SK-N-MC (cell line): ENCODE results near the gene MKS1.

Experiments
- DNase-seq: peaks from one replicate; pipeline ENCODE4 v3.0.0-alpha.2; 2011; ENCODE audit warnings: low read depth, low spot score
- H3K27ac ChIP-seq: fragments of 200-600 bp; sonication (generic); 2 replicates; pipeline ENCODE4 v1.5.1; 2016; ENCODE audit warnings: mixed run types
- H3K36me3 ChIP-seq: fragments of 200-600 bp; sonication (generic); 2 replicates; pipeline ENCODE4 v1.6.1; 2017; ENCODE audit warnings: antibody characterized with exemption, low read length, mixed read lengths; ENCODE audit not compliant: insufficient read depth
- H3K4me3 ChIP-seq: fragments of 200-600 bp; sonication (generic); 2 replicates; pipeline ENCODE4 v1.5.1; 2016
- H3K9ac ChIP-seq: fragments of 200-600 bp; sonication (generic); 2 replicates; pipeline ENCODE4 v1.8.0; 2017; ENCODE audit warnings: mixed run types, mixed read lengths; ENCODE audit not compliant: insufficient read length
- H3K9me3 ChIP-seq: fragments of 200-600 bp; sonication (generic); 2 replicates; pipeline ENCODE4 v1.6.1; 2017; ENCODE audit warnings: low read depth, mild to moderate bottlenecking, antibody characterized with exemption, low read length, moderate library complexity, mixed read lengths
- EZH2 ChIP-seq: fragments of 200-600 bp; sonication (generic); IDR thresholded peaks from one replicate; pipeline ENCODE4 v1.6.1; 2017; ENCODE audit warnings: antibody characterized with exemption
- FOXP2 ChIP-seq: optimal IDR thresholded peaks from 2 replicates; pipeline ENCODE3; 2011; ENCODE audit warnings: mild to moderate bottlenecking, moderate library complexity; ENCODE audit not compliant: insufficient read depth; ENCODE audit errors: extremely low read length, control extremely low read depth
- POLR2AphosphoS5 ChIP-seq: IDR thresholded peaks from 2 replicates; pipeline ENCODE4 v1.6.1; 2012; ENCODE audit warnings: mild to moderate bottlenecking, low read depth, low read length, borderline replicate concordance

The MKS1 gene

GRCh38 chr17:58196610-58197009 is 22.4 kb downstream of the MKS1 start:
- Histone ChIP-seq H3K4me3 (no peak overlapping the region), H3K36me3 (no peaks in the 10 kb centered on the region), H3K9ac (no peak overlapping the region), H3K9me3 (no peaks in the 10 kb centered on the region), H3K27ac (no peak overlapping the region)
- TF ChIP-seq EZH2 (no peak), POLR2AphosphoS5 (no peak), FOXP2 (no peak)
- DNase-seq, result no peak

- Histone ChIP-seq H3K36me3 (no peaks in the 10 kb centered on the region), H3K9me3 (no peaks in the 10 kb centered on the region), H3K9ac (no peak overlapping the region), H3K27ac (no peak overlapping the region), H3K4me3 (no peak overlapping the region)
- no peak for DNase-seq
- TF ChIP-seq POLR2AphosphoS5 (no peak), FOXP2 (no peak)
These were observed 23.4 kb downstream of the MKS1 start for GRCh38 chr17:58195518-58196123.

GRCh38 chr17:58193641-58194255 is 25.3 kb downstream of the MKS1 start:
- no peaks in the 10 kb centered on the region for H3K9me3 ChIP-seq
- H3K36me3 ChIP-seq, result no peaks in the 10 kb centered on the region
- DNase-seq, result no peak
- no peak overlapping the region for H3K4me3 ChIP-seq
- no peak overlapping the region for H3K9ac ChIP-seq
- TF ChIP-seq EZH2, result no peak
- no peak for TF ChIP-seq FOXP2
- TF ChIP-seq POLR2AphosphoS5, result no peak
- H3K27ac ChIP-seq, result no peak overlapping the region

- no peak within 1 kb of the TSS for H3K9ac ChIP-seq
- no peak for TF ChIP-seq FOXP2
- TF ChIP-seq EZH2, result no peak
- TF ChIP-seq POLR2AphosphoS5, result no peak
- no peak within 1 kb of the TSS for H3K4me3 ChIP-seq
- no peaks in the 10 kb centered on the region for H3K9me3 ChIP-seq
- no peaks in the 10 kb centered on the region for H3K36me3 ChIP-seq
- DNase-seq, result no peak
- H3K27ac ChIP-seq, result no peak within 1 kb of the TSS
These were observed 26.4 kb downstream of the MKS1 start, which contains the start of gene EPX for GRCh38 chr17:58192612-58193011. EPX (plus strand) TSS chr17:58192726; CDS start chr17:58192847, 121 bp downstream.

- H3K36me3 ChIP-seq, result no peaks in the 10 kb centered on the region
- DNase-seq, result no peak
- TF ChIP-seq FOXP2 (no peak), EZH2 (no peak), POLR2AphosphoS5 (no peak)
These were observed 27.7 kb downstream of the MKS1 start for GRCh38 chr17:58191241-58191896.

GRCh38 chr17:58189436-58190146 is 29.5 kb downstream of the MKS1 start:
- Histone ChIP-seq H3K4me3 (no peak overlapping the region), H3K9ac (no peak overlapping the region), H3K9me3 (no peaks in the 10 kb centered on the region), H3K36me3 (no peaks in the 10 kb centered on the region), H3K27ac (no peak overlapping the region)
- DNase-seq, result no peak
- TF ChIP-seq POLR2AphosphoS5, result no peak
- TF ChIP-seq EZH2, result no peak
- no peak for TF ChIP-seq FOXP2

More at GRCh38 chr17:58191241-58191896, 27.7 kb downstream of the MKS1 start:
- no peak overlapping the region for H3K4me3 ChIP-seq
- no peak overlapping the region for H3K9ac ChIP-seq
- H3K9me3 ChIP-seq, result no peaks in the 10 kb centered on the region
- no peak overlapping the region for H3K27ac ChIP-seq

GRCh38 chr17:58187675-58188074 is 31.4 kb downstream of the MKS1 start:
- Histone ChIP-seq H3K36me3 (no peaks in the 10 kb centered on the region), H3K9ac (no peak overlapping the region), H3K9me3 (no peaks in the 10 kb centered on the region), H3K27ac (no peak overlapping the region), H3K4me3 (no peak overlapping the region)
- TF ChIP-seq POLR2AphosphoS5, result no peak
- TF ChIP-seq FOXP2, result no peak
- no peak for TF ChIP-seq EZH2
- DNase-seq, result no peak

- Histone ChIP-seq H3K9me3 (no peaks in the 10 kb centered on the region), H3K9ac (no peak overlapping the region), H3K4me3 (no peak overlapping the region), H3K27ac (no peak overlapping the region), H3K36me3 (no peaks in the 10 kb centered on the region)
- DNase-seq, result no peak
- no peak for TF ChIP-seq POLR2AphosphoS5
These were observed 32.0 kb downstream of the MKS1 start for GRCh38 chr17:58187063-58187462.
